HG03039 (cell line): ENCODE results near the gene OPN1SW.

ENCODE experiments used
- ATAC-seq: cut with Tn5 transposase; IDR thresholded peaks from one replicate; pipeline ENCODE4 v1.9.1; 2021; ENCODE audit warnings: mild to moderate bottlenecking, moderate library complexity; ENCODE audit not compliant: unreplicated experiment

The OPN1SW gene

GRCh38 chr7:128793181-128793547, 17.6 kb upstream of the OPN1SW start:
- no peak for ATAC-seq

DNA sequence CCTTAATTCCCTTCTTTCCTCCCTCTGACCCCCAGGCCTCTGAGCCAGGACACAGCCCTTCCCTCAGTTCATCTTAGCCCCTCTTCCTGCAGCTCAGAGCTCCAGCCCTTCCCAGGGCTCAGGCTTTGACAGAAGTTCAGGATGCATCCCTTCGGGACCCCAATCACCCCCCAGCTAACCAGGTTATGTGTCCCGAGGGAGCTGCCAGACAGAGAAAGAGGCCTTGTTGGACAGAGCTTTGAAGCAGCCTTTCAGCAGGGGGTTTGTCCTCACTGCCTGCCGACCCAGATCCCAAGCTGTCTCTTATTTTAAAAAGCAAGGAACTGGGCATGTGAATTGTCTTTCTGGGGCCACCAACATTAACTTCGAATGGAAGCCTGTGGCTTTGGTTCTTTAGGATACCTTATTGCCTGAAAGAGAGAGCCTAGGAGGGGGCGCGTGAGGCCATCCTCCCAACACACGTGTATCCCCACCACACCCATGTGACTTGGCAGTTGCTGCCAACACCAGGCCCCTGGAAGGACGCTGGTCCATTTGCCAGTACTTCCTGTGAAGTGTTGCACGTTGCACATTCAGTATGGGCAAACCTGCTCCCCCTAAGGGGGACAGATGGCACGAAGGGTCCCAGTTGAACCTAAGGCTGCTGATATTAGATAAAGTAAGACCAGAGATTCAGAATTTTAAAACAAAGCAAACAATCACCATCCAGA, 17.0 kb upstream of the OPN1SW start:
- ATAC-seq = no peak

- no peak for ATAC-seq
These were observed 16.4 kb upstream of the OPN1SW start for GRCh38 chr7:128791972-128792327.

DNA sequence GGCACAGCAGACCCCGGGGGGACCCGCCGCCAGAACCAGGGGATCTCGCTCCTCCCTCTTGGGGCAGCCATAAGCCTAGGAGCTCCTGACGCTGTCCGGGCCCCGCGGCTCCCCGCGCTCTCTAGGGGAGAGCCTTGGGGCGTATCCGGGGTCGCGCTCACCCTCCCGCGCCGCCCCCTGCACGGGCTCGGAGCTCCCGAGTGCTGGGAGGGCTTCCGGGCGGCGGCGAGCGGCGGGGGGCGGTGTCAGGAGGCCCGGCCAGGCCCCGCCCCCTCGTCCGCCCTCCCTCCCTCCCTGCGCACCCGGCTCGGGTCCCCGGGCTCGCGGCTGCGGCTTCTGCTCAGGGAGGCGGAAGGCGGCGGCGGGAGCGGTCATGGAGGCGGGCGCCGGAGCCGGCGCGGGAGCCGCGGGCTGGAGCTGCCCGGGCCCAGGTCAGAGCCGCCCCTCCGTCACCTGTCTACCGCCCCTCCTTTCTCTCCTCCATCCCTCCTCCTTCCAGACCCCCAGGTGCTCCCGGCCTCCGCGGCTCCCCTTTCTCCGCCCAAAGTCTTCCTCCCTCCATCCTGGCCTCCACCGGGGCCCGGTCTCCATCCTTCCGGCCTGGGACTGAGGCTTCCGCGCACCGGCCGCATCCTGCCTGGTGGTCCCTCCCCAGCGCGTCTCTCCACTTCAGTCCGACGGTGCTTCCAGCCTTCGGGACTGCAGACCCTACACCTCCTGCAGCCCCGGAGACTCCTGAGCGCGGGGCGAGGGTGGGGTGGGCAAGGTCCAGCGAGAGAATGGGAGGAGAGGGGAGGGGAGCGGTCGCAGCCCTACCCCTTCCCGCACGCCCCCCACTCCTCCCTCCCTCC, 15.8 kb upstream of the OPN1SW start, which contains the start of gene CCDC136:
Gene CCDC136, plus strand, starts transcription at position 848 of the 851 bp plus-strand sequence. CDS start 444 bp downstream, outside the sequence.
- ATAC-seq = peak; percentile 82

GRCh38 chr7:128790315-128791041, 14.9 kb upstream of the OPN1SW start:
- ATAC-seq = no peak

- ATAC-seq = no peak
These were observed 13.1 kb upstream of the OPN1SW start for GRCh38 chr7:128788446-128789412.

- no peak for ATAC-seq
These were observed 10.1 kb upstream of the OPN1SW start for GRCh38 chr7:128785738-128786137.

- no peak for ATAC-seq
These were observed 7.7 kb upstream of the OPN1SW start for GRCh38 chr7:128783143-128783861.

GRCh38 chr7:128781851-128782250, 6.3 kb upstream of the OPN1SW start:
- ATAC-seq = no peak

DNA sequence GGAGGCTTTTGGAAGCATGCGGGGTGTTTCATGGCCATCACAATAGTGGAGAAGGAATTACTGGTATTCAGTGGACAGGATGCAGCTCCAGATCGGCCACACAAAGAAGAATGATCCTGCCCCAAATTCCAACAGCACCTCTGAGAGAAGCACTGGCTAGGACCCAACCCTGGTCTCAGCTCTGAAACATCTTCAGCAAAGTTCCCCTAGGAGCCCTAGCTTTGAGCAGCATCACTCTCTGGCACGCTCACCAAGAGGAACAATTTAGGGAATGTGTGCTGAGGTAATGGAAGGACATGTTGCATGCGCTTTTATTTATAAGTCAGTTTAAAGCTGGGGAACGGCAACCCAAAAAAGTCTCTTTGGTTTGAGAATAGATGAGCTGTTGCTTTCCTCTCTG, 5.5 kb upstream of the OPN1SW start:
- ATAC-seq = no peak

DNA sequence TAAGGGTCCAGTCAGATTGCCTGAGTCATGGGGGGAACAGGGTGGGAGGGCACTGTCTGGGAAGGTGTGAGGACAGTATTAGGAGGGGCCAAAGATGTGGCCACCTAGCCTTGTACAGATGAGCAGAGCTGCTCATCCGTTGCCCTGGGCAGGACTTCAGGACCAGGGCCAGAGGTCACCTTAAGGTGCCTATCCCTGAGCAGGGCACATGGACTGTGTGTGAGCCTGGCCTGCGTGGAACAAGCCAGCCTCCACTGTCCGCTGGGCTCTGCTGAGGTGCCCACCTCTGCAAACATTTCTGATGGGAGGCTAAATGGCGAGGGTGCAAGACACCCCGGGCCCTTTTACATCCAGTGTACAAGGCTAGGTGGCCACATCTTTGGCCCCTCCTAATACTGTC, 3.4 kb upstream of the OPN1SW start:
- no peak for ATAC-seq

- no peak for ATAC-seq
These were observed 1.8 kb upstream of the OPN1SW start for GRCh38 chr7:128777156-128778123.

- no peak for ATAC-seq
These were observed 673 bp downstream of the OPN1SW start for GRCh38 chr7:128774921-128775320.

GRCh38 chr7:128774029-128774689, 1.4 kb downstream of the OPN1SW start:
- ATAC-seq = no peak

GRCh38 chr7:128773604-128774003, 2.0 kb downstream of the OPN1SW start:
- ATAC-seq = no peak

- ATAC-seq = no peak
These were observed 5.4 kb downstream of the OPN1SW start for GRCh38 chr7:128770233-128770632.

- ATAC-seq = no peak
These were observed 8.0 kb downstream of the OPN1SW start for GRCh38 chr7:128767475-128768110.

DNA sequence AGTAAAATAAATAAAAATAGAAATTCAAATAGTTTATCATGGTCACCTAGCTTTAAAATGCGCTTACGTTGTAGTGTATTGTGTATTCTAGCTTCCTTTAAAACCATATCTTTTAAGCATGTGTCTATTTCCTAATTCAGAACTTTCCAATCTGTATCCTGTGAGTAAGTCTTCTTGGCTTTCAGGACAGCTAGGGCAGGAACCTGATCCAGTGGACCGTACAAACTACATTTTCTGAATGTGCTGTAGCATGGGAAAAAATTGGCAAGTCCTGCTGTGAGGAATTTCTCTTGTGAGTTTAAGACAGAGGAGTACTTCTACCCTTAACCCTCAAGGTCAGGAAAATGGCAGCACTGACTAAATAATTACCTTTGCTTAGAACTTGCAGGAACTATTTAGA, 12.1 kb downstream of the OPN1SW start:
- ATAC-seq = no peak
